Activated T-helper 9 cell treated with anti-CD3 and anti-CD28 coated beads, Interleukin-2, amount 50 U/mL, for 16 hours (primary cell): Measurements from ENCODE around the gene KRT6A.

Experiments used
- DNase-seq: peaks from one replicate; pipeline ENCODE4 v3.0.0-alpha.2; 2020; ENCODE audit warnings: low read depth

The KRT6A gene

GRCh38 chr12:52524241-52524897 lies 31.3 kb upstream of the KRT6A start:
- no peak for DNase-seq

- DNase-seq, result no peak
Measured at GRCh38 chr12:52523824-52524223, 30.8 kb upstream of the KRT6A start.

GRCh38 chr12:52522346-52523011 lies 29.4 kb upstream of the KRT6A start:
- DNase-seq, result no peak

GRCh38 chr12:52521568-52522266 lies 28.7 kb upstream of the KRT6A start:
- no peak for DNase-seq

- no peak for DNase-seq
Measured at GRCh38 chr12:52521175-52521567, 28.1 kb upstream of the KRT6A start.

GRCh38 chr12:52519826-52520662 lies 27.0 kb upstream of the KRT6A start, which contains the start of gene KRT5:
TSS of gene KRT5 (minus strand) at chr12:52520394. CDS start at chr12:52520296, 98 bp downstream.
- DNase-seq, result no peak

GRCh38 chr12:52519387-52519703 lies 26.3 kb upstream of the KRT6A start:
- DNase-seq, result no peak

GRCh38 chr12:52518574-52519386 lies 25.7 kb upstream of the KRT6A start:
- no peak for DNase-seq

- no peak for DNase-seq
Measured at GRCh38 chr12:52517888-52518287, 24.8 kb upstream of the KRT6A start.

- DNase-seq, result no peak
Measured at GRCh38 chr12:52517005-52517835, 24.2 kb upstream of the KRT6A start.

GRCh38 chr12:52515927-52516831 lies 23.1 kb upstream of the KRT6A start:
- DNase-seq, result no peak

GRCh38 chr12:52515319-52515646 lies 22.2 kb upstream of the KRT6A start:
- no peak for DNase-seq

- DNase-seq, result no peak
Measured at GRCh38 chr12:52514471-52515318, 21.6 kb upstream of the KRT6A start.

- DNase-seq, result no peak
Measured at GRCh38 chr12:52513736-52514135, 20.7 kb upstream of the KRT6A start.

GRCh38 chr12:52508211-52508610 lies 15.2 kb upstream of the KRT6A start:
- no peak for DNase-seq

GRCh38 chr12:52506858-52507715 lies 14.0 kb upstream of the KRT6A start:
- no peak for DNase-seq

- DNase-seq, result no peak
Measured at GRCh38 chr12:52502877-52503276, 9.8 kb upstream of the KRT6A start.

- DNase-seq, result no peak
Measured at GRCh38 chr12:52501490-52501889, 8.4 kb upstream of the KRT6A start.
